Measurements from ENCODE around the gene ELF4.

- no peak for TF ChIP-seq CTCF (IDR thresholded peaks at IDR 0.05)
- TF ChIP-seq POLR2A (IDR thresholded peaks at IDR 0.05) = no peak
Measured at GRCh38 chrX:130110379-130111219, at the start of gene ELF4.

Measured in suprapubic skin (tissue), 3 donors.